ENCODE measurements around the gene KLHL2.

Gene KLHL2

DNA sequence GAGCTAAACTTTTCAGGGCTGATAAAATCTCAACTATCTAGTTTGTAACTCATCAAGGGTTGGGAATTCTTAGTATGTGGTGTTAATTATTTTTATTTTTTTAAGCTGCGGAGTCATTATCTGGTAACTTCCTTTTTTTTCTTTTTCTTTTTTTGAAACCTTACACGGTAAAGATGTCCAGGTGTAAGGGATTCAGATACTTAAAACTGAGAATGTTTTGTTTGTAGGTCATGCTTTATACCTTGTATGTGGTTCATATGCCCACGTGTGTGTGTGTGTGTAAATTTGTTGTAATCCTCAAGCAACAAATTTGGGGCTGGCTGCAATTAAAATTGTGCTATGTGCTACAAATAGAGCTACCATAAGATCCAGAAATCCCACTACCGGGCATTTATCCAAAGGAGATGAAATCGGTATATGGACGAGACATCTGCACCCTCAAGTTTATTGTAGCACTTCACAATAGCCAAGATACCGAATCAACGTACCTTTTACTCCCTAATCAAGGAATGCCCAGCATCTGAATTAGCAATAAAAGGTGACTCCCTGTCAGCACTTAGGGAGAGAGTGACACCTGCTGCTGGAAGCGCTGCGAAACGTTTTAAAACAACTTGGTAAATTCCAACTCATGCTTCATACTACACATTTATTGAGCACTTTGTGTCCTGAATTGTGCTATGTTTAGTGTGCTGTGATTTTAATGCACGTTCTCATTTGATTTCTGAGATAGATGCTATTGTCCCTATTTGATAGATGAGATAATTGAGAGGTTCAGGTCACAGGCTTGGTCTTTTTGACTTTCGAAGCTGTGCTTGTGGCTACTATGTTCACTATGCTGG, 136.2 kb downstream of the KLHL2 start:
- TF ChIP-seq CTCF (IDR thresholded peaks at IDR 0.05; ENCODE audit: low read depth, low read length, missing control alignments): peak; percentile 24
- no peak for DNase-seq (ENCODE audit: extremely low read depth, low read depth)
- no peak overlapping the region for H3K4me3 ChIP-seq (replicated peaks; ENCODE audit: low read depth, low read length)

DNA sequence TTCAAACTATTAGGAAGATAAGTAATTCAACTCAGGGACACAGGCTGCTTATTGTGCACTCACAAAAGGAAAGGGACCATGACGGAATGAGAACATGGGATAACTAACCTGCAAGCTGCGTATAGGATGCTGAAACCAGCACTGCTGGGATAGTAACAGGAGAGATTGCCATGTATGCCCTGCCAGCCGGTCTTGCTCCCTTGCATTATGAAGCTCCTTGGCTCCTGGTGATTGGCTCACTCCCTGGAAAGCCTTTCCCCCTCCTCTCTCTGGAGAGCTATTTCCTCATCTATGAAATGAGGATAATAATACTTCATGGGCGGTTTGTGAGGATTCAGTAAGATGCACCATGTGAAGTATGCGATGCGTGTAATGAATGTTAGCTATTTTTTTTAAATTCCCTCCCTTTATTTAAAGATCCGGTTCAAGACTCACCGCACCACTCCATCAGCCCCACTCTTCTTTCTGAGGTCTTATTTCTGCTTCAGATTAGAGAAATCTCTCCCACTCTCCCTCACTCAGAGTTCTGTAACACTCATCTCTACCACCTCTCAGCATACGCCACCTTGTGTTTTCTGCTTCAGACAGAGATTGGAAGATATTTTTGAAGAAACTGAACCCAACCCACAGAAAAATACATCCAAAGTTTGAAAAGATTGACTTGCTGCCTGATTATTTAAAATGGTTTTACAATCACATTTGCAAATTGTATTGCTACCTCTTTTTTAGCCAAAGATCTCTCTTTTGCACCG, 138.5 kb downstream of the KLHL2 start:
- TF ChIP-seq CTCF (IDR thresholded peaks at IDR 0.05; ENCODE audit: low read depth, low read length, missing control alignments): no peak
- DNase-seq (ENCODE audit: extremely low read depth, low read depth): no peak
- H3K4me3 ChIP-seq (replicated peaks; ENCODE audit: low read depth, low read length): no peak overlapping the region

DNA sequence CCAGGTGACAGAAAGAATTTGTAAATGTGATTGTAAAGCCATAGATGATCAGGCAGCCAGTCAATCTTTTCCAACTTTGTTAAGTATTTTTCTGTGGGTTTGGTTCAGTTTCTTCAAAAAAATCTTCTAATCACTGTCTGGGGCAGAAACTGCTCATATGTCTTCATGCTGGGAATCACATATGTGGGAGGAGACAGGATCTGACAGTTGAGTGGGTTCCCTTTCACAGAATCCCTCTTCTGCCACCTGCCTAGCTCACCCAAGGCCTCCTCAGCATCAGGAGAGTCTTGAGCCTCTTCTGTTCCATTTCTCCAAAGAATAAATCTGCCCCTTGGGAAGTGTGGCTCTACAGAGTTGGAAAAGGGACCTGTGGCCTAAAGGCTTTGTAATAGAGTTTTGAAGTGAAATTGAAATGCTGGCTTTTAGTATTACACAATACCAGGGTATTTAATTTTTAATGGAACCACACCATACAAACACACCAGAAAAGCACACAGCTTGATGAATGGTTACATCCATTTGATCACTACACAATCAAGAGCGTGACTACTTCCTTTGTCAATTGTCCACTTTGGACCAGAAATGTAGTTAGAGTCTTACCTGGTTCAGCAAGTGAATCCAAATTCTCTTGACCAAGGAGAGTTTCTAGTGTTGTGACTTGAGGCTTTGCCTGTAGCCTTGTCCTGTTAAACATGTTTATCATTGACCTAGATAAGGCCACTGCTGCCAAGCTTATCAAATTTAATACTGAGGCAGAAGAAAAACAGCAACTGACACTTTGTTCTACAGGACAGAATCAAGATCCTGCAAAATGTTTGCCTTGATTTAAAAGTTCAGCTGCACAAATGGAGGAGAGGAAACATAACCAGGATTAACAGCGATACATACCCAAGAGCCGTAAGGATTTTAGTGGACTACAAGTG, 140.5 kb downstream of the KLHL2 start:
- TF ChIP-seq CTCF (IDR thresholded peaks at IDR 0.05; ENCODE audit: low read depth, low read length, missing control alignments): no peak
- no peak for DNase-seq (ENCODE audit: extremely low read depth, low read depth)
- no peak overlapping the region for H3K4me3 ChIP-seq (replicated peaks; ENCODE audit: low read depth, low read length)

DNA sequence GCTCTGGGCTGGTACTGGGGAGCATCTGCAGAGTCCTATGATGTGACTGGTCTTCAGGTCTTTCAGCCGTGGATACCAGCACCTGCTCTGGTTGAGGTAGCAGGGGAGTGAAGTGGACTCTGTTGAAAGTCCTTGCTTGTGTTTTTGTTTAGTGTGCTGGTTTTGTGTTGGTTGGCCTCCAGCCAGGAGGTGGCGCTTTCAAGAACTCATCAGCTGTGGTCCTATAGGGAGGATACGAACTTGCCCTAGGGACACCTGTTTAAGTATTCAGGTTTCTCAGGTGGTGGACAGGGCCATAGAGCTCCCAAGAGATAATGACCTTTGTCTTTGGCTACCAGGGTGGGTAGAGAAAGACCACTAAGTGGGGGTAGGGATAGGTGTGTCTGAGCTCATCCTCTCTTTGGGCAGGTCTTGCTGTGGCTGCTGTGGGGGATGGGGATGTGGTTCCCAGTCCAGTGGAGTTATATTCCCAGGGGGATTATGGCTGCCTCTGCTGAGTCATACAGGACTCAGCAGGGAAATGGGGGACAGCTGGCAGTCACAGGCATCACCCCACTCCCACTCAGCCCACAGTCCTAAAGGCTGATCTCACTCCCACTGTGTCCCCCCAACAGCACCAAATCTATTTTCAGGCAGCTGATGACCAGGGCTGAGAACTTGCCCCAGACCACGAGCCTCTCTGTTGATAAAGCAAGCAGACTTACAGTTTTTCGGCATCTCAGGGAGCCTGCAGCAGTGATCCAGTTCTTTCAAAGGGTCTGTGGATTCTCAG, 144.2 kb downstream of the KLHL2 start:
- no peak for DNase-seq (ENCODE audit: extremely low read depth, low read depth)
- no peak for TF ChIP-seq CTCF (IDR thresholded peaks at IDR 0.05; ENCODE audit: low read depth, low read length, missing control alignments)
- H3K4me3 ChIP-seq (replicated peaks; ENCODE audit: low read depth, low read length): no peak overlapping the region

GRCh38 chr4:165355900-165356300, 148.5 kb downstream of the KLHL2 start:
- no peak for DNase-seq (ENCODE audit: extremely low read depth, low read depth)
- H3K4me3 ChIP-seq (replicated peaks; ENCODE audit: low read depth, low read length): no peak overlapping the region
- TF ChIP-seq CTCF (IDR thresholded peaks at IDR 0.05; ENCODE audit: low read depth, low read length, missing control alignments): peak; percentile 52

- DNase-seq (ENCODE audit: extremely low read depth, low read depth): no peak
- no peak for TF ChIP-seq CTCF (IDR thresholded peaks at IDR 0.05; ENCODE audit: low read depth, low read length, missing control alignments)
- no peak overlapping the region for H3K4me3 ChIP-seq (replicated peaks; ENCODE audit: low read depth, low read length)
Measured at GRCh38 chr4:165359506-165359905, 152.1 kb downstream of the KLHL2 start.
